Daoy (cell line): ENCODE measurements around the gene MAP3K20. TPM values are rescaled to one million over a fixed set of nuclear protein-coding genes. Genes with fewer than 3 reads are reported as not detected.
"Not testable (repeated sequence)": the region's sequence is repeated elsewhere in the genome, so short reads cannot be mapped to it uniquely, and the experiment has no call there.

Source experiments
- DNase-seq: peaks from one replicate; pipeline ENCODE4 v3.0.0-alpha.2; 2015; ENCODE audit warnings: low read depth
- total RNA-seq: library from RNA; depleted of rRNA; stranded (reverse); fragments of >200 nt; shearing (Covaris generic); gene quantifications from 2 replicates; pipeline ENCODE4 v1.2.3, GENCODE V29; 2014

Gene MAP3K20
- total RNA-seq, 1 experiment from 2014 or later: 27.4 TPM

GRCh38 chr2:173122936-173123335 lies 47.3 kb downstream of the MAP3K20 start:
- no peak for DNase-seq

DNA sequence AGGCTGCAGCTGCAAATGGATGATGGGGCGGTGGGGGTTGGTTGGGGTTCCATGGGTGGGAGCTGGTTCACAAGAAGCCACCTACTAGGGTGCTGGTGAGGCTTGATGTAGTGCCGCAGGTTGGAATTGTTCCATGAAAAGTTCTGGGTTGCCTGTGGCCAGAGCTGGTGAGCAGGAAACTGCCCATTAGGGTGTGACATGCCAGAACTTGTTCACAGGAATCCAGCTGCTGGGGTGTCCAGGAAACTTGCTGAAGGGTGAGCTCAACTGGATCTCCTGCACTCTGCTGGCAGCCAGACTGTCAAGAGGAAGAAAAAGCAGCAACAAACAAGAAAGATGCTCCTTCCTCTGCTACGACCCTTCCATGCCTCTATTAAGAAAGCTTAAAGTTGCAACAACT lies 48.8 kb downstream of the MAP3K20 start:
- peak; percentile 11 for DNase-seq

- DNase-seq: peak; percentile 30
These were observed 51.2 kb downstream of the MAP3K20 start for GRCh38 chr2:173126819-173127218.

GRCh38 chr2:173128132-173128531 lies 52.5 kb downstream of the MAP3K20 start:
- DNase-seq: not testable (repeated sequence)

GRCh38 chr2:173130496-173131465 lies 55.1 kb downstream of the MAP3K20 start:
- DNase-seq: no peak

DNA sequence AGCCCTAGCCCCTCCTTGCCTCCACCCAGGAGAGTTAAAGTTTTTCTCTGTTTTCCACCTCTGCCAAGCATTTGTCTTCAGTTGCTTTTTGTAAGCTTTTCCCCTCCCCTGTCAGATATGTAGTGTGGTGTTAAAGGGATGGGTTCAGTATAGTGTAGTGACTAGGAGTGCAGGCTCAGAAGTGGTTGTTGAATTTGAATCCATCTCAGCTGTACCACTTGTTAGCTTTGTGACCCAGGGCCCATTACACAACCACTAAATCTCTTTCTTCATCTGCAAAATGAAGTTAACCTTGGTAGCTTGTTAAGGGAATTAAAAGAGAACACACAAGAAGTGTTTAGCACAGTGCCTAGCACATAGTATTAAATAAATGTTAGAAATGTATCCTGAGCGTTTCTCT lies 56.9 kb downstream of the MAP3K20 start:
- DNase-seq: no peak

DNA sequence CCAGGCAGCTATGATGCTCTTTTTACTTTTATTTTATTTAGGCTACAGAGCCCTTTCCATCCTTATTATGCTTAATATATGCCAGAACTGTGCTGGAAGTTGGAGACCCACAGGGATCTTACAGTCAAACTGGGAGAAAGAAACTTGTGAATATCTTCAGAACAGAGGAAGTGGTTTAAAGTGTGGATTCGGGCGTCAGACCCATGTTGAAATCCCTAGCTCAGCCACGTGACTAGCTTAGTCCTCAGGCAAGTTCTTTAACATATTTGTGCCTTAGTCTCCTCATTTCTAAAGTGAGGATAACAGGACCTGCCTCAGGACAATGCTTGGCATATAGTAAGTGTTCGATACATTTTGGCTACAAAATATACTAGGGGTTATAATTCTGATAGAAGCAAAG lies 59.1 kb downstream of the MAP3K20 start:
- no peak for DNase-seq

- DNase-seq: no peak
These were observed 60.4 kb downstream of the MAP3K20 start for GRCh38 chr2:173136067-173136466.

DNA sequence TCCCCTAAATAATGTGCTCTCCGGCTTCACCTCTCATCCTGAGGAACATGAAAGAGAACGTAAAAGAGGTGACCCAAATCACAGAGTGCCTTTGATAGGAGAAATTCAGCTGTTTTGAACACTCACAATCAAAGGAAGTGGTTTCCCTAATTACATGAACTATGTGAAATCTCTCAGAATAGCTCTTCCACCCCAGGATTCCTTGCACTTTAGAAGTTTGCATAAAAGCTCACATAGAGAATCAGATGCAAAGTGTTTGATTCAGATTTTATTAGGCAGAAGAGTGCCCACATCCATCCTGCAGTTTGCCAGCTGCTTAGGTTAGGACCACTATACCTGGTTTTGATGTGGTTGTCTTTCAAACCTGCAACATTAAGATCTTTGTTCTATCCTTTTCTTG lies 61.0 kb downstream of the MAP3K20 start:
- DNase-seq: no peak

DNA sequence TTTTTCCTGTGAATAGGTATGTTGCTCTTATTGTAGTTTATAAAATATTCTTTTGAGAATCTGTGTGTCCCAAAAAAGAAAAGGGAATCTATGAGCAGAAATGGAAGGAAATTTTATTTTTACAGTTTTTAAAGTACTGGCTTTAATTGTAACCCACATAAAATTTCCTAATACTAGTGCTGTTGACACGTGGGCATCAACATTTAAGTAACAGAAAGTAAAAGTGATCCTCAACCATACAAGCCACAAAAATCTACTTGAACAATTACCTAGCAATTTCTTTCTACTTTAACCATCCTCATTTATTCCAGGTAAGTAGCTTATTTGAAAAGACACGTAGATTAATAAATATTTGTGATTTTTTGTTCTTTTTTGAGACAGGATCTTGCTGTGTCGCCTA lies 62.0 kb downstream of the MAP3K20 start:
- DNase-seq: no peak

DNA sequence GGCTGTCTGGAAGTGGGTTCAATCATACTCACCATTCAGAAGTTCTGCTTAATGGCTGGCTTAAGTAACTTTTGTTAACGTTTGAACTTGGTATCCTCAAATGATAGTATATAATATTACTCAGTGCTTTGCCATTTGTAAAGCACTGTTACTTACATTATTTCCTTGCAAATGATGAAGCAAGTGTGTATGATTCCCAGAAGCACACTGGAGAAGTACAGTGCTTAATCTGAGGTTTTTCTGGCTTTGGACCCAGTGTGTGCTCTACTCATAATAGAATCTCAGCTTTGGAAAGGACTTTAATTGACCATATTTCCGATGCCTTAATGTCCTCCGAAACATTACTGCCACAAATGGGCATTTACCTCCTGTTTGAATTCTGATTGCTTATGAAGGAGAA lies 63.3 kb downstream of the MAP3K20 start:
- no peak for DNase-seq

GRCh38 chr2:173141666-173142065 lies 66.0 kb downstream of the MAP3K20 start:
- no peak for DNase-seq

DNA sequence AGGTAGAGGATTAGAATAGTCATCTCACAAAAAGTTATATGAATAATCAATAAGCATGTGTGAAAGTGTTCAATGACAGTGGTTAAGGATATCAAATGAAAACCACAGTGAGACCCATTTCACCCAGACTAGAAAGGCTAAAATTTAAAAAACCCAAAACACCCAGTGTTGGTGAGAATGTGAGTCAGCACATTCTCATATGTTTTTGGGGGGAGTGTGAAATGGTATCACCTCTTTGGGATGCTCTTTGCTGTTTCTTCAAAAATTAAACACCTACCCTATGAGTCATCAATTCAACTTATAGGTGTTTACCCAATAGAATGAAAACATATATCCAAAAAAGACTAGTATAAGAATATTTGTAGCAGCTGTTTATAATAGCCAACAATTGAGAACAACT lies 69.8 kb downstream of the MAP3K20 start:
- DNase-seq: no peak

DNA sequence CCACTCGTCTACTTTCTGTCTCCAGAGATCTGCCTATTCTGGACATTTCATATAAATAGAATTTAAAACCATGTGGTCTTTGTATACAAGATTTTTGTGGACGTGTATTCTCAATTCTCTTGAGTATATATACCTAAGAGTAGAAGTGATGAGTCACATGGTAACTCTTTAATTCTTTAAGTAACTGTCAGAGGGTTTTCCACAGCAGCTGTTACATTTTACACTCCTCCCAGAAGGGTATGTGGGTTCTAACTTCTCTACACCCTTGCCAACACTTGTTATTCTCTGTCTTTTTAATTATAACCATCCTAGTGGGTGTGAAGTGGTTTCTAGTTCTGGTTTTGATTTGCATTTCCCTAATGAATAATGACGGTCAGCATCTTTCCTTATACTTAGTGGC lies 70.9 kb downstream of the MAP3K20 start:
- DNase-seq: no peak

DNA sequence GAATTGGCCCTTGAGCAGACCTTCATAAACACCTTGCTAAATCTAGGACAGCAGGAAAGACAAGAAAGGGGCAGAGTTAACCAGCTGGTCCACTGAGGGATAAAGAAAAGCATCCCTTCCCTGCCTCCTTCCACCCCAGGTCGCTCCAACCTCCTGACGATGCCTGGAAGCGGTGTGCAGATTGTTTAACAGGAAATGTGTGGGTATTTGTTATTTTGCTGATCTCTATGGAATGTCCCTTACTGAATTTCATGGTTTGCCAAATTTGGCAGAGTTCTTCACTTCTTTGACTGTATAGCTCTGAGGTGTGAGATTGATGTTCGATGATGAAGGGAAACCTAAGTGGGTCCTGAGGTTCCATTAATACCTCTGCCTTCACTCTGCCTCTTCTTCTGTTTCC lies 72.9 kb downstream of the MAP3K20 start:
- DNase-seq: peak; percentile 62

DNA sequence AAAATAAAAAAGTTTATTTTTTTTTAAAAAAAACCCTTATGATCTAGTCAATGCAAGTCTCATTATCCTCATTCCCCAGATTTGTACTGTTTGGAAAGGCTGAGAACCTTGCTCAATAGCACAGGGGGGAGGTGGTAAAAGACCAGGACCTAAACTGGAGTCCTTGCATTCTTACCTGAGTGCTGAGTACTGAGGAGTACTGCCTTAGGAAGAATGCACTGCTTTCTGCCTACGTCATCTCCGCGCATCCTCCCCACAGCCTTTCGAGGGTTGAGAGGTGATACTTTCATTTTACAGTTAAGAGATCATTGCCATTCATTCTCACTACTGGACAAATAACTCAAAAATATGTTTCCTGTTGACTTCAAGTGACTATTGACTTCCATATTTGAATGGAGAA lies 73.8 kb downstream of the MAP3K20 start:
- DNase-seq: no peak

DNA sequence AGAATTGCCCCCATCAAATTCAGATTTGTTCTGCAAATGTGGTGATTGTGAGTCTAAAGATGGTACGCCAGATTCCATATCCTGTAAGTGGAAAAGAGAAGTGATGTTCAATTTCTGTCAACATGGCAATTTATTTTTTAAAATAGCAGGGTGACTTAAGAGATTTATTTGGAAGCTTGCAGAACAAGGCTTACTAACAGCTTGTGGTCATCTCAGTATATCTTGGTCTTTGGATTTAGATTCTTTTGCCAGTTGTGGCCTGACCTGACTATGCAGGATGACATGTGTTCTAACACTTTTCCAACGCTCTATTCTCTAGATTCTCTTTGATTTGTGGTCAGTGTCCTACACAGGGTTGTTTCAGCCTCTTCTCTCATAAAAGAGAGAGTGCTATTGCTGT lies 74.4 kb downstream of the MAP3K20 start:
- no peak for DNase-seq

DNA sequence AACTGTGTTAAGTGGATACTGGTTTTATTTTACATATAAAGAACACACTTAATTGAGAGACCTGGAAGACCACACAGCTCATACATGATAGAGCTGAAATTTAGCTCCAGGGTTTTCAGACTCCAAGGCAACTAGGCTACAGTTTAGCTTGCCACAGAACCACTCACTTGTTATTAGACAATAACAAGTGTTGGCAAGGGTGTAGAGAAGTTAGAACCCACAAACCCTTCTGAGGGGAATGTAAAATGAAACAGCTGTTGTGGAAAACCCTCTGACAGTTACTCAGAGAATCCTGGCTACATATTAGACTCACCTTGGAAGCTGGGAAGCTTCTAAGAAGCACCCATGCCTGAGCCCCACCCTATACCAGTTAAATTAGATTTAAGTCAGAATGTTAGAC lies 75.3 kb downstream of the MAP3K20 start:
- DNase-seq: no peak

- DNase-seq: peak; percentile 79
These were observed 76.2 kb downstream of the MAP3K20 start for GRCh38 chr2:173151671-173152401.

DNA sequence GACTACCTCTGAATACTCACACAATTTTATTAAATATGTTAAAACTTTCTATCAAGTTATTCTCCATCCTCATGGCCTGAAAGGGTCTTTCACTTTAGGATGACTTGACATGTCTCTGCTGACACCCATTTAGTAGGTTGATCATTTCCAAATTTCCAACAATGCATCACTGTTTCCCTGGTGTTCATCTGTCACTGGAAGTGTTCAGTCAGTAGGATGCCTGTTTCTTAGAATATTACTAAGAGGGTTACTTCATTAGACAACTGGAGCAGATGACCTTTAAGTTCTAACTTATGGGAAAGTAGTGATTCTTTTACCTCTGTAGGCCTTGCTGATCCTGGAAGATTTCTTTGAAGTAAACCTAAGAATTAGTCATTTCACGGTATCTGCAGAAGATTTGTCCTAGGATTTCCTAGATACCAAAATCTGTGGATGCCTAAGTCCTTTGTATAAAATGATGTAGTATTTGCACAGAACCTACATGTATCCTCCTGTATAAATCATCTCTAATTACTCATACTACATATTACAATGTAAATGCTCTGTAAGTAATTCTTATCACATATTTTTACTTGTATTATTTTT lies 77.7 kb downstream of the MAP3K20 start:
- DNase-seq: no peak

- DNase-seq: no peak
These were observed 82.1 kb downstream of the MAP3K20 start for GRCh38 chr2:173157676-173158293.
